Measurements from ENCODE around the gene STARD3NL.
"Not testable (repeated sequence)": the region's sequence is repeated elsewhere in the genome, so short reads cannot be mapped to it uniquely, and the experiment has no call there.

STARD3NL gene

GRCh38 chr7:38269704-38270346, 91.8 kb downstream of the STARD3NL start:
- not testable (repeated sequence) for DNase-seq

DNA sequence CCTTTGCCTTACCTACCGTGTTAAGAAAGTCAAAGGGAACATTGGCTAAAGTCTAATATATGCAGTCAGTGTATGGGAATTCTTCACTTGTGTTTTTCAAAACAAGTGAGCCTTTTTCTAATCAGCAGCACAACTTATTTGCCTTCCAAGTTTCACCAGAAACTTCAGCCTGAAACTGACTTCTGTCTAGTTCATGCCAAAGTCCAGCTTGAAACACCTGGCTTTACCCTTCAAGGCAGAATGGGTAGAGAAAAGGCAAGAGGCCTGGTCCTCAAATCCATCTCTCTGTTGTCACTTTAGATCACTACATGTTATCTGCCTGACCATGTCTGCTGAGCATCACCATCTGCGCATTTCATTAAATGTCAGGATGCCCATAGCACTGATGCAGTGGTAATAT, 92.4 kb downstream of the STARD3NL start:
- DNase-seq = not testable (repeated sequence)

- DNase-seq = no peak
Observed at GRCh38 chr7:38273286-38273995, 95.4 kb downstream of the STARD3NL start, which contains the start of gene TARP. Gene TARP (minus strand): TSS chr7:38273636.

DNA sequence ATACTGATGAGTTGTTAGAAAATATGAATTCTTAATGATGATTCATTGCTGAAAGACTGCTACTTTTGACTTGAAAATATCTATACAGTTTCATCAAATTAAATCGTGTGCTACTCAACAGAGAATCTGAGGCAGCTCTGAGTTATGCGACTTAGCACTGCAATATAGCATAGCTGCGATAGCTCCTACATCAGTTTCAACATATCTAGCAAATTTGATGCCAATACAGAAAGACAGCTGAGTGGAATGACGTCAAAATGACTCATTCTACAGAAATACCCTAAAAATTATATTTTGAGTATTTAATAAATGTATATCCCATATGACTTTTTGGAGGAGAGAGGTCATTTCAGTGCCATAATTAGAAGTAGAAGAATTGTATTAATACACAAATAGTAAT, 96.4 kb downstream of the STARD3NL start:
- no peak for DNase-seq

- no peak for DNase-seq
Observed at GRCh38 chr7:38274927-38275620, 97.0 kb downstream of the STARD3NL start.

GRCh38 chr7:38276096-38276877, 98.2 kb downstream of the STARD3NL start:
- no peak for DNase-seq

DNA sequence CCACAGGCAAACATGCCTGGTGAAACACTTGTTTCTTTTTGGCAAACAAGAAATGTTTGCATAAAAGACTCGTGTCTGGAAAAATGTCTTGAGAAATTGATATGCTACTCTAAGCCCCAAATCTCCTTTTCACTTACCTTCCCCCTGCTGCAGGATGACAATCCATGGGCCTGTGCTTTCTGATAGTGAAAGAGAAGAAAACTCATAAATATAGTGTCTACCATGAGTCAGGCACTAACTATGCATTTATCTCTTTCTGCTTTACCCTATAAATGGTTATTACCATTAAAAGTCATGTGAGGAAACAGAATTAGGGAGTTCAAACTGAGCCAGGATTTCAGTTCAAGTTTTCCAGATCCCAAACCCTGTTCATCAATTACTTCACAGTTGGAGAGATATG, 102.0 kb downstream of the STARD3NL start:
- DNase-seq = no peak
